ENCODE measurements around the gene SLC30A3.

Gene SLC30A3

GRCh38 chr2:27241761-27242613, 20.9 kb downstream of the SLC30A3 start:
- Mint-ChIP-seq H3K4me1 (ENCODE audit: low read depth) (no peaks in the 10 kb centered on the region), H3K27me3 (ENCODE audit: low read depth) (no peaks in the 10 kb centered on the region), H3K9me3 (no peaks in the 10 kb centered on the region), H3K36me3 (ENCODE audit: low read depth) (peaks cover 40% of the 10 kb centered on the region), H3K4me3 (no peak overlapping the region), H3K27ac (no peak overlapping the region)
- DNase-seq (ENCODE audit: low spot score) = no peak

- Mint-ChIP-seq H3K4me1 (ENCODE audit: low read depth) (no peaks in the 10 kb centered on the region), H3K27me3 (ENCODE audit: low read depth) (no peaks in the 10 kb centered on the region), H3K9me3 (no peaks in the 10 kb centered on the region), H3K4me3 (no peak overlapping the region), H3K27ac (no peak overlapping the region), H3K36me3 (ENCODE audit: low read depth) (peaks cover 49% of the 10 kb centered on the region)
- no peak for DNase-seq (ENCODE audit: low spot score)
These were observed 22.4 kb downstream of the SLC30A3 start for GRCh38 chr2:27240406-27240805.

GRCh38 chr2:27238976-27239375, 23.9 kb downstream of the SLC30A3 start:
- H3K4me3 Mint-ChIP-seq = no peak overlapping the region
- H3K36me3 Mint-ChIP-seq (ENCODE audit: low read depth) = peaks cover 59% of the 10 kb centered on the region
- no peaks in the 10 kb centered on the region for H3K9me3 Mint-ChIP-seq
- no peak overlapping the region for H3K27ac Mint-ChIP-seq
- no peaks in the 10 kb centered on the region for H3K4me1 Mint-ChIP-seq (ENCODE audit: low read depth)
- no peaks in the 10 kb centered on the region for H3K27me3 Mint-ChIP-seq (ENCODE audit: low read depth)
- DNase-seq (ENCODE audit: low spot score) = no peak

- DNase-seq (ENCODE audit: low spot score) = no peak
- Mint-ChIP-seq H3K9me3 (no peaks in the 10 kb centered on the region), H3K36me3 (ENCODE audit: low read depth) (peaks cover 69% of the 10 kb centered on the region), H3K27me3 (ENCODE audit: low read depth) (no peaks in the 10 kb centered on the region), H3K4me3 (no peak overlapping the region), H3K27ac (no peak overlapping the region), H3K4me1 (ENCODE audit: low read depth) (no peaks in the 10 kb centered on the region)
These were observed 25.4 kb downstream of the SLC30A3 start for GRCh38 chr2:27237341-27237945.

GRCh38 chr2:27236626-27237025, 26.2 kb downstream of the SLC30A3 start:
- Mint-ChIP-seq H3K4me1 (ENCODE audit: low read depth) (no peaks in the 10 kb centered on the region), H3K36me3 (ENCODE audit: low read depth) (peaks cover 67% of the 10 kb centered on the region), H3K27me3 (ENCODE audit: low read depth) (no peaks in the 10 kb centered on the region), H3K27ac (no peak overlapping the region), H3K4me3 (no peak overlapping the region), H3K9me3 (no peaks in the 10 kb centered on the region)
- no peak for DNase-seq (ENCODE audit: low spot score)

GRCh38 chr2:27236136-27236535, 26.7 kb downstream of the SLC30A3 start:
- no peak overlapping the region for H3K4me3 Mint-ChIP-seq
- no peak overlapping the region for H3K27ac Mint-ChIP-seq
- H3K4me1 Mint-ChIP-seq (ENCODE audit: low read depth) = no peaks in the 10 kb centered on the region
- H3K36me3 Mint-ChIP-seq (ENCODE audit: low read depth) = peaks cover 67% of the 10 kb centered on the region
- H3K9me3 Mint-ChIP-seq = no peaks in the 10 kb centered on the region
- no peaks in the 10 kb centered on the region for H3K27me3 Mint-ChIP-seq (ENCODE audit: low read depth)
- DNase-seq (ENCODE audit: low spot score) = no peak

- Mint-ChIP-seq H3K27me3 (ENCODE audit: low read depth) (no peaks in the 10 kb centered on the region), H3K27ac (no peak overlapping the region), H3K36me3 (ENCODE audit: low read depth) (peaks cover 53% of the 10 kb centered on the region), H3K4me3 (no peak overlapping the region), H3K4me1 (ENCODE audit: low read depth) (no peaks in the 10 kb centered on the region), H3K9me3 (no peaks in the 10 kb centered on the region)
- no peak for DNase-seq (ENCODE audit: low spot score)
These were observed 29.5 kb downstream of the SLC30A3 start for GRCh38 chr2:27233341-27233740.

- Mint-ChIP-seq H3K9me3 (no peaks in the 10 kb centered on the region), H3K4me3 (no peak overlapping the region), H3K36me3 (ENCODE audit: low read depth) (peaks cover 55% of the 10 kb centered on the region), H3K4me1 (ENCODE audit: low read depth) (no peaks in the 10 kb centered on the region), H3K27me3 (ENCODE audit: low read depth) (no peaks in the 10 kb centered on the region), H3K27ac (no peak overlapping the region)
- no peak for DNase-seq (ENCODE audit: low spot score)
These were observed 30.9 kb downstream of the SLC30A3 start for GRCh38 chr2:27231921-27232320.

- Mint-ChIP-seq H3K4me3 (no peak overlapping the region), H3K9me3 (no peaks in the 10 kb centered on the region), H3K36me3 (ENCODE audit: low read depth) (peaks cover 56% of the 10 kb centered on the region), H3K27ac (no peak overlapping the region), H3K27me3 (ENCODE audit: low read depth) (no peaks in the 10 kb centered on the region), H3K4me1 (ENCODE audit: low read depth) (peaks cover under 1% of the 10 kb centered on the region)
- no peak for DNase-seq (ENCODE audit: low spot score)
These were observed 35.3 kb downstream of the SLC30A3 start for GRCh38 chr2:27227501-27227900.

- H3K36me3 Mint-ChIP-seq (ENCODE audit: low read depth) = peaks cover 63% of the 10 kb centered on the region
These were observed 37.3 kb downstream of the SLC30A3 start for GRCh38 chr2:27225526-27225925.

GRCh38 chr2:27223416-27223815, 39.4 kb downstream of the SLC30A3 start:
- Mint-ChIP-seq H3K4me3 (no peak overlapping the region), H3K27me3 (ENCODE audit: low read depth) (no peaks in the 10 kb centered on the region), H3K36me3 (ENCODE audit: low read depth) (peaks cover 71% of the 10 kb centered on the region), H3K4me1 (ENCODE audit: low read depth) (peaks cover 9% of the 10 kb centered on the region), H3K27ac (no peak overlapping the region), H3K9me3 (no peaks in the 10 kb centered on the region)
- no peak for DNase-seq (ENCODE audit: low spot score)

More at GRCh38 chr2:27225526-27225925, 37.3 kb downstream of the SLC30A3 start:
- Mint-ChIP-seq H3K4me1 (ENCODE audit: low read depth) (peaks cover 1% of the 10 kb centered on the region), H3K9me3 (no peaks in the 10 kb centered on the region), H3K27ac (no peak overlapping the region), H3K27me3 (ENCODE audit: low read depth) (no peaks in the 10 kb centered on the region), H3K4me3 (no peak overlapping the region)
- no peak for DNase-seq (ENCODE audit: low spot score)

- no peak for DNase-seq (ENCODE audit: low spot score)
- Mint-ChIP-seq H3K4me1 (ENCODE audit: low read depth) (peaks cover 17% of the 10 kb centered on the region), H3K36me3 (ENCODE audit: low read depth) (peaks cover 70% of the 10 kb centered on the region), H3K4me3 (no peak overlapping the region), H3K9me3 (no peaks in the 10 kb centered on the region), H3K27ac (no peak overlapping the region), H3K27me3 (ENCODE audit: low read depth) (no peaks in the 10 kb centered on the region)
These were observed 40.4 kb downstream of the SLC30A3 start for GRCh38 chr2:27222407-27222806.

- no peaks in the 10 kb centered on the region for H3K27me3 Mint-ChIP-seq (ENCODE audit: low read depth)
- H3K4me1 Mint-ChIP-seq (ENCODE audit: low read depth) = peaks cover 26% of the 10 kb centered on the region
- DNase-seq (ENCODE audit: low spot score) = no peak
- H3K9me3 Mint-ChIP-seq = no peaks in the 10 kb centered on the region
- H3K27ac Mint-ChIP-seq = no peak overlapping the region
- no peak overlapping the region for H3K4me3 Mint-ChIP-seq
- H3K36me3 Mint-ChIP-seq (ENCODE audit: low read depth) = peaks cover 68% of the 10 kb centered on the region
These were observed 41.7 kb downstream of the SLC30A3 start for GRCh38 chr2:27221166-27221565.

- Mint-ChIP-seq H3K36me3 (ENCODE audit: low read depth) (peaks cover 67% of the 10 kb centered on the region), H3K4me3 (no peak overlapping the region), H3K27ac (no peak overlapping the region), H3K9me3 (no peaks in the 10 kb centered on the region), H3K4me1 (ENCODE audit: low read depth) (peaks cover 29% of the 10 kb centered on the region), H3K27me3 (ENCODE audit: low read depth) (no peaks in the 10 kb centered on the region)
- no peak for DNase-seq (ENCODE audit: low spot score)
These were observed 42.8 kb downstream of the SLC30A3 start for GRCh38 chr2:27220091-27220490.
